K562 (cell line): ENCODE results near the gene TRPC3.

Experiments
- CBX5 ChIP-seq: IDR thresholded peaks from 2 replicates; pipeline ENCODE4 v1.6.1; 2014; ENCODE audit warnings: low read depth, borderline replicate concordance
- CTCF ChIP-seq, 3 experiments: IDR thresholded peaks in 2 of 3; conservative IDR thresholded peaks in 1 of 3; 2 replicates each; pipeline ENCODE4 v1.5.1; 2011 to 2012; ENCODE audit warnings: low read length in 3 of 3, mild to moderate bottlenecking in 3 of 3, control low read depth in 2 of 3, improper control_type of control experiment in 1 of 3, inconsistent platforms in 1 of 3, low read depth in 1 of 3, mixed read lengths in 1 of 3, moderate library complexity in 1 of 3; ENCODE audit not compliant: insufficient read depth in 2 of 3
- RCOR1 ChIP-seq, 2 experiments: IDR thresholded peaks; 2 replicates each; pipeline ENCODE4 v1.6.1; 2012; ENCODE audit warnings: low read depth in 2 of 2, low read length in 2 of 2, borderline replicate concordance in 1 of 2, improper control_type of control experiment in 1 of 2
- RNF2 ChIP-seq: sonication (generic); IDR thresholded peaks from 2 replicates; pipeline ENCODE4 v1.6.1; 2016
- SMC3 ChIP-seq: conservative IDR thresholded peaks from 2 replicates; pipeline ENCODE4 v1.6.1; 2011; ENCODE audit warnings: low read depth, low read length, improper control_type of control experiment; ENCODE audit not compliant: insufficient read depth
- TARDBP ChIP-seq: fragments of 450-650 bp; IDR thresholded peaks from 2 replicates; pipeline ENCODE4 v1.6.1; 2016
- YY1 ChIP-seq, 3 experiments: IDR thresholded peaks; 2 replicates each; pipeline ENCODE4 v1.6.1; 2011; ENCODE audit warnings: low read length in 2 of 3, mild to moderate bottlenecking in 2 of 3, moderate library complexity in 2 of 3, borderline replicate concordance in 1 of 3, control low read depth in 1 of 3, low read depth in 1 of 3; ENCODE audit not compliant: insufficient read depth in 3 of 3, insufficient replicate concordance in 2 of 3, control insufficient read depth in 1 of 3, insufficient read length in 1 of 3; ENCODE audit errors: extremely low read depth in 1 of 3
- ZNF274 ChIP-seq: IDR thresholded peaks from 2 replicates; pipeline ENCODE4 v1.6.1; 2011; ENCODE audit warnings: low read depth, mild to moderate bottlenecking, low read length, moderate library complexity, borderline replicate concordance
- ZNF282 ChIP-seq: sonication (generic); formaldehyde crosslinking; IDR thresholded peaks from 2 replicates; pipeline ENCODE4 v1.8.1; 2023; ENCODE audit warnings: missing genetic modification reagents

- no peak for TF ChIP-seq CTCF (IDR thresholded peaks at IDR 0.05 in 2 of 3, conservative IDR thresholded peaks at IDR 0.05 in 1 of 3; ENCODE audit: insufficient read depth in 2 of 3, low read depth in 1 of 3, low read length in 3 of 3)
- TF ChIP-seq YY1 (IDR thresholded peaks at IDR 0.05; ENCODE audit: borderline replicate concordance in 1 of 3, control insufficient read depth in 1 of 3, extremely low read depth in 1 of 3, insufficient read depth in 3 of 3, insufficient read length in 1 of 3, insufficient replicate concordance in 2 of 3, low read depth in 1 of 3, low read length in 2 of 3): no peak
- TF ChIP-seq ZNF274: no peak
- TF ChIP-seq TARDBP: no peak
- TF ChIP-seq CBX5: no peak
- TF ChIP-seq SMC3: no peak
- no peak for TF ChIP-seq RNF2
- no peak for TF ChIP-seq ZNF282 (CRISPR knock-in tag)
- TF ChIP-seq RCOR1 (IDR thresholded peaks at IDR 0.05; ENCODE audit: borderline replicate concordance in 1 of 2, low read depth in 2 of 2, low read length in 2 of 2): no peak
Observed at GRCh38 chr4:121946644-121947043, 5.2 kb downstream of the TRPC3 start.
